Retinal pigment epithelial cell (primary cell): ENCODE results near the gene IDI2.

Source experiments
- DNase-seq: peaks from one replicate; pipeline ENCODE4 v3.0.0-alpha.2; 2010; ENCODE audit warnings: low read depth
- H3K4me3 ChIP-seq: 2 replicates; pipeline ENCODE4 v1.5.1; 2011; ENCODE audit warnings: mild to moderate bottlenecking, low read length, control low read depth, moderate library complexity
- CTCF ChIP-seq: conservative IDR thresholded peaks from 2 replicates; pipeline ENCODE4 v1.5.1; 2011; ENCODE audit warnings: low read depth, low read length, control low read depth, inconsistent platforms

The IDI2 gene

DNA sequence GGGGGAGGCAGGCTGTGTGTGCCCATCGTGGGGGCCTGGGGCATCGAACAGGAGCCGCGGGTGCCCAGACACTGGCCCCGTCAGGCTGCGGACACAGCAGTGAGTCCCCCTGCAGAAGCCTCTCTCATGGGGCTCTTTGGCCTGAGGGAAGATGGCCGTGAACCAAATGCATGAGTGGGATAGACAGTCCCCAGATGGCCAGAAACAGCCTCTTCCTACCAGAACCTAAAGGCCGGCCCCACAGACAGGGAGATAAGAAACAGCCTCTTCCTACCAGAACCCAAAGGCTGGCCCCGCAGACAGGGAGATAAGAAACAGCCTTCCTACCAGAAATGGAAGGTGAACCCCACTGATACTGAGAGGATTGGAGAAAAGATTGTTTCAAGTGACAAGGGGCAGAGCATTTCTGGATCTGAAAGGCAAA, 16.6 kb downstream of the IDI2 start:
- no peak for TF ChIP-seq CTCF
- H3K4me3 ChIP-seq = no peak overlapping the region
- no peak for DNase-seq

GRCh38 chr10:1007583-1007982, 18.1 kb downstream of the IDI2 start:
- no peak for DNase-seq
- no peak for TF ChIP-seq CTCF
- no peak overlapping the region for H3K4me3 ChIP-seq

- TF ChIP-seq CTCF = no peak
- H3K4me3 ChIP-seq = no peak overlapping the region
- DNase-seq = no peak
Measured at GRCh38 chr10:1006573-1006972, 19.1 kb downstream of the IDI2 start.

GRCh38 chr10:1003884-1004670, 21.6 kb downstream of the IDI2 start:
- no peak for DNase-seq
- H3K4me3 ChIP-seq = no peak overlapping the region
- no peak for TF ChIP-seq CTCF

- DNase-seq = no peak
- no peak overlapping the region for H3K4me3 ChIP-seq
- no peak for TF ChIP-seq CTCF
Measured at GRCh38 chr10:1002425-1003006, 23.1 kb downstream of the IDI2 start.

- H3K4me3 ChIP-seq = no peak overlapping the region
- no peak for TF ChIP-seq CTCF
- DNase-seq = no peak
Measured at GRCh38 chr10:997266-998022, 28.2 kb downstream of the IDI2 start.
